A549 (cell line): ENCODE measurements around the gene ELAVL1. TPM values are rescaled to one million over a fixed set of nuclear protein-coding genes. Genes with fewer than 3 reads are reported as not detected.

ENCODE experiments used
- ATAC-seq, 2 experiments: fragments of 200-7000 bp in 1 of 2; fragments of >200 bp in 1 of 2; cut with Nextera tagmentation in 1 of 2; cut with Tn5 transposase in 1 of 2; 3 replicates each; pipeline versions ENCODE4 v1.8.0 to v1.9.1; 2018 to 2020; ENCODE audit warnings: mild to moderate bottlenecking in 1 of 2, moderate library complexity in 1 of 2
- CTCF ChIA-PET: fragments of 300-600 bp; sonication (Branson Sonifier 250); formaldehyde crosslinking; extraction: SDS; loops from one replicate; lab custom pipeline; 2021; ENCODE audit warnings: antibody characterized with exemption, inconsistent platforms; lab: Yijun Ruan, JAX
- POLR2A ChIA-PET: fragments of 350-600 bp; formaldehyde crosslinking; extraction: SDS; loops from one replicate; lab custom pipeline; 2021; ENCODE audit warnings: antibody characterized with exemption, inconsistent platforms; lab: Yijun Ruan, JAX
- DNase-seq, 2 experiments: peaks; one replicate each; pipeline versions ENCODE4 v3.0.0 to v3.0.0-alpha.2; 2011 to 2016; ENCODE audit warnings: low read depth in 1 of 2, low spot score in 1 of 2
- FAIRE-seq: peaks from 2 replicates; lab custom pipeline; 2011; peaks lifted over from hg19 to GRCh38; lab: Jason Lieb, UNC
- H3K27ac ChIP-seq, 2 experiments: fragments of >200 bp; sonication (Bioruptor Twin); formaldehyde crosslinking; 3 replicates each; pipeline ENCODE4 v1.5.1; 2016 to 2017
- H3K4me1 ChIP-seq: fragments of >200 bp; sonication (Bioruptor Twin); formaldehyde crosslinking; 3 replicates; pipeline ENCODE4 v1.6.1; 2016
- H3K4me2 ChIP-seq: fragments of >200 bp; sonication (Bioruptor Twin); formaldehyde crosslinking; 3 replicates; pipeline ENCODE4 v1.6.1; 2016
- H3K4me3 ChIP-seq: fragments of >200 bp; sonication (Bioruptor Twin); formaldehyde crosslinking; 3 replicates; pipeline ENCODE4 v1.5.1; 2016
- H3K9me3 ChIP-seq: fragments of >200 bp; sonication (Bioruptor Twin); formaldehyde crosslinking; 3 replicates; pipeline ENCODE4 v1.6.1; 2016
- CEBPB ChIP-seq, 2 experiments: fragments of >200 bp in 1 of 2; sonication (Bioruptor Twin) in 1 of 2; formaldehyde crosslinking in 1 of 2; IDR thresholded peaks; 2 replicates each; pipeline ENCODE4 v1.6.1; 2012 to 2016
- CHD2 ChIP-seq: fragments of 150-350 bp; IDR thresholded peaks from 2 replicates; pipeline ENCODE4 v1.6.1; 2014; ENCODE audit warnings: low read length; ENCODE audit not compliant: partially characterized antibody
- FOSL2 ChIP-seq, 2 experiments: fragments of 450-650 bp in 1 of 2; fragments of >200 bp in 1 of 2; sonication (Bioruptor Twin) in 1 of 2; formaldehyde crosslinking; IDR thresholded peaks; 2 replicates each; pipeline versions ENCODE4 v1.5.0 to v1.6.1; 2016 to 2020; ENCODE audit warnings: mild to moderate bottlenecking in 1 of 2, moderate library complexity in 1 of 2
- HOXB13 ChIP-seq: fragments of 250-450 bp; sonication (Bioruptor Pico); IDR thresholded peaks from 2 replicates; pipeline ENCODE4 v1.5.0; 2020; ENCODE audit warnings: low read depth, mild to moderate bottlenecking, moderate library complexity
- JUNB ChIP-seq: fragments of >200 bp; sonication (Bioruptor Twin); formaldehyde crosslinking; IDR thresholded peaks from 2 replicates; pipeline ENCODE4 v1.6.1; 2016
- MAFK ChIP-seq: fragments of 450-650 bp; IDR thresholded peaks from 2 replicates; pipeline ENCODE4 v1.6.1; 2014; ENCODE audit not compliant: partially characterized antibody
- NFE2L2 ChIP-seq: fragments of 150-350 bp; conservative IDR thresholded peaks from 2 replicates; pipeline ENCODE4 v1.6.1; 2014; ENCODE audit warnings: low read length
- PBX3 ChIP-seq: IDR thresholded peaks from 2 replicates; pipeline ENCODE4 v1.6.1; 2012
- RAD21 ChIP-seq, 2 experiments: fragments of >200 bp in 1 of 2; sonication (Bioruptor Twin) in 1 of 2; formaldehyde crosslinking in 1 of 2; IDR thresholded peaks in 1 of 2; conservative IDR thresholded peaks in 1 of 2; 2 replicates in 1 of 2; 3 replicates in 1 of 2; pipeline ENCODE4 v1.6.1; 2012 to 2018; ENCODE audit warnings: inconsistent platforms in 1 of 2
- RARB ChIP-seq: fragments of 250-450 bp; sonication (Bioruptor Pico); IDR thresholded peaks from 2 replicates; pipeline ENCODE4 v1.8.0; 2021; ENCODE audit warnings: mild to moderate bottlenecking, moderate library complexity
- RCOR1 ChIP-seq: fragments of 150-350 bp; IDR thresholded peaks from 2 replicates; pipeline ENCODE4 v1.6.1; 2014; ENCODE audit warnings: antibody characterized with exemption, low read length, low read depth
- TP53 ChIP-seq: fragments of 250-450 bp; sonication (Bioruptor Pico); IDR thresholded peaks from 2 replicates; pipeline ENCODE4 v1.5.0; 2021; ENCODE audit warnings: mild to moderate bottlenecking, moderate library complexity
- USF2 ChIP-seq: fragments of 450-650 bp; IDR thresholded peaks from 2 replicates; pipeline ENCODE4 v1.6.1; 2014; ENCODE audit warnings: antibody characterized with exemption
- ZFP36 ChIP-seq: fragments of 450-650 bp; IDR thresholded peaks from 2 replicates; pipeline ENCODE4 v1.6.1; 2014; ENCODE audit warnings: borderline replicate concordance; ENCODE audit not compliant: partially characterized antibody
- WGBS: methylation state at CpG from one replicate; pipeline ENCODE4 v1.1.6; 2017; ENCODE audit errors: missing lambda C conversion rate; 5-methylcytosine and 5-hydroxymethylcytosine counted together
- polyA plus RNA-seq, 4 experiments: library from polyadenylated mRNA; depleted of rRNA in 3 of 4; stranded (reverse); fragments of >200 nt; fragmentation: RNase III in 1 of 4; extraction: RNeasy Plus Mini Kit Qiagen cat#74134 plus additional on column Dnase treatment in 1 of 4; gene quantifications; 2 replicates in 3 of 4; 3 replicates in 1 of 4; pipeline ENCODE4 v1.2.3, GENCODE V29; 2011 to 2017
- TF ChIP-seq, protein P1 (sequence below): fragments of >200 bp; sonication (Bioruptor Twin); formaldehyde crosslinking; IDR thresholded peaks from 3 replicates; pipeline ENCODE4 v1.5.1; 2016
- TF ChIP-seq, protein P2 (sequence below): fragments of 150-350 bp; IDR thresholded peaks from 2 replicates; pipeline ENCODE4 v1.6.1; 2014; ENCODE audit warnings: low read depth, mild to moderate bottlenecking, low read length

ELAVL1 gene
- polyA plus RNA-seq, 2 of the 4 experiments (the other 2 are of a cell fraction) = 39.3 to 55.6 TPM

GRCh38 chr19:7987114-7987768 lies 18.2 kb downstream of the ELAVL1 start:
- FAIRE-seq = no peak
- POLR2A ChIA-PET = interaction anchor here (1.0 kb wide), 1 partner anchor 19 kb away, joined by 3 read pairs; the partner anchor contains the start of gene ELAVL1

GRCh38 chr19:7986321-7987113 lies 18.9 kb downstream of the ELAVL1 start:
- Histone ChIP-seq H3K9me3 (no peaks in the 10 kb centered on the region), H3K4me1 (peaks cover 38% of the 10 kb centered on the region), H3K27ac (peak overlapping the region in 1 of 2 experiments; percentile 73; a peak in 3 of 6 replicates), H3K4me2 (peak overlapping the region; percentile 67), H3K4me3 (no peak overlapping the region)
- WGBS = 73% methylated on average over 21 of the region's 23 CpGs
- POLR2A ChIA-PET = no interaction called here
- FAIRE-seq = no peak
- ATAC-seq = peak; percentile 63 to 77; a peak in 5 of 6 replicates
- DNase-seq = peak in 1 of 2 experiments; percentile 35
- no peak for TF ChIP-seq FOSL2 (IDR thresholded peaks at IDR 0.05)
- TF ChIP-seq FOSL2 (CRISPR knock-in tag; IDR thresholded peaks at IDR 0.05) = peak; percentile 67
- TF ChIP-seq MAFK = no peak
- CTCF ChIA-PET = interaction anchor here (2.2 to 6.8 kb wide), 3 partner anchors 15 to 43 kb away, joined by 8 to 34 read pairs (median 31); partner anchors contain the start of gene TIMM44

More at GRCh38 chr19:7987114-7987768, 18.2 kb downstream of the ELAVL1 start:
- Histone ChIP-seq H3K9me3 (no peaks in the 10 kb centered on the region), H3K4me3 (no peak overlapping the region), H3K4me1 (peaks cover 38% of the 10 kb centered on the region), H3K27ac (peak overlapping the region; percentile 43 to 73; a peak in 3 of 6 replicates), H3K4me2 (peak overlapping the region; percentile 67)
- DNase-seq = no peak
- CTCF ChIA-PET = interaction anchor here (1.6 to 6.8 kb wide), 4 partner anchors 15 to 43 kb away, joined by 3 to 34 read pairs (median 20); partner anchors contain the start of gene TIMM44
- TF ChIP-seq PBX3 (no peak), JUNB (no peak)
- WGBS = 48% methylated on average over 12 of the region's 17 CpGs
- ATAC-seq = peak; percentile 35 to 61; a peak in 4 of 6 replicates

DNA sequence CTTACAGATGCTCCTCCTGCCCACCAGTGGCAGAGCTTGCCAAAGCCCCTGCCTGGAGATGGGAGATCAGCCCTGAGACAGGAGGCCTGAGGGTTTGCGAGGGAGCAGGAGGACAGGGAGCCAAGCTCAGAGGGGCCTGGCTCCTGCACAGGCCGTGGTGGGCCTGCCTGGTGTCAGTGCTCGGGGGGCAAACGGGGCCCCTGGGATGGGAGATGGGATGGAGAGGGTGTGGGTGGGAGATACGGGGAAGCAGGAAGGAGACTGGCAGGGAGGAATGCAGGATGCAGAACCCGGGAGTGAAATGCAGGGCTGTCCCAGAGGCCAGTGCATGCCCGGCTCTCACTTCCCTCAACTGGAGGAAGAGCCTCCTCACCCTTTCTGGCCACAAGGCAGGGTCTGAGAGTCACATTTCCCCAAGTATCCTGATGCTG lies 19.9 kb downstream of the ELAVL1 start:
- CTCF ChIA-PET = interaction anchor here (0.8 to 2.8 kb wide), 4 partner anchors 10 to 17 kb away, joined by 3 to 11 read pairs (median 6); no protein-coding TSS in a partner anchor
- Histone ChIP-seq H3K4me2 (no peak overlapping the region), H3K4me3 (no peak overlapping the region), H3K4me1 (peaks cover 38% of the 10 kb centered on the region), H3K9me3 (no peaks in the 10 kb centered on the region), H3K27ac (no peak overlapping the region)
- 93% methylated on average over 7 of the region's 7 CpGs for WGBS
- TF ChIP-seq NFE2L2 = no peak
- DNase-seq (no peak), ATAC-seq (no peak), FAIRE-seq (no peak)
- POLR2A ChIA-PET = no interaction called here

DNA sequence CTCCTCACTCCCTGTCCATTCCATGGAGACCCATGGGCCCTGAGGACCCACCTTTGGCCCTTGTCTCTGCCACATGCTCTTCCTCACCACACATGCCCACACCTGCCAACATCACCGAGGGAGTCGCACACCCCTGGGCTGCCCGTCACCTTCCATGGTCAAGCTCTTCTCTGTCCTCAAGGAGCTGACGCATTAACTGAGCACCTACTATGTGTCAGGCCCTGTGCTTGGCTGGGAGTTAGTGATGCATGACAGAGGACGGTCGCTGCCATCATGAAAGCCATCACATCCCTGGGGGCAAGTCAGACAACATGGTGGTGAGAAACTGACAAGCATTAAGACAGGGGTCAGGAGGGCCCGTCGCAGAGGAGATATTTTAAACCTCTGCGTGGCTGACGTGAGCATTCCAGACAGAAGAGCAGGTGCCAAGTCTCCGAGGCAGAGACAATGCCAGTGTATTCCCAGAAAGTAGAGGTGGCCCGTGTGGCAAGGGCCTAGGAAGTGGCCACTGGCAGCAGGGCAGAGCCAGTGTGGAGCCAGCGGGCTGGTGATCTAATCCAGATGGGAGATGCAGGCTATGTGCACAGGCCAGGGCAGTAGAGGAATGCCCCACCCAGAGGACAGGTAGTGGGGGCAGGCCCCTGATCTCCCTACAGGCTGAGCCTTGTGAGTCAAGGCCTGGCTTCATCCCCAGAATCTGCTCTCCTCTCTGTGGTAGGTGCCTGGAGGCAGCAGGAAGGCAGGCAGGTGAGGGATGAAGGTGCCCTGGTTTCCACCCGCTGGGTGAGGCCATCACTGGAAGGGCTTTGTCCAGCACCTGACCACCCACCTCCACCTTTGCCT lies 21.2 kb downstream of the ELAVL1 start:
- Histone ChIP-seq H3K9me3 (no peaks in the 10 kb centered on the region), H3K27ac (no peak overlapping the region), H3K4me1 (peaks cover 30% of the 10 kb centered on the region), H3K4me3 (no peak overlapping the region), H3K4me2 (no peak overlapping the region)
- ChIA-PET POLR2A (no interaction called here), CTCF (interaction anchor here (1.6 to 2.8 kb wide), 2 partner anchors 13 to 18 kb away, joined by 8 to 11 read pairs; no protein-coding TSS in a partner anchor)
- no peak for TF ChIP-seq RAD21 (conservative IDR thresholded peaks at IDR 0.05 in 1 of 2, IDR thresholded peaks at IDR 0.05 in 1 of 2)
- no peak for TF ChIP-seq ZFP36
- TF ChIP-seq RARB = no peak
- TF ChIP-seq, protein P1, sequence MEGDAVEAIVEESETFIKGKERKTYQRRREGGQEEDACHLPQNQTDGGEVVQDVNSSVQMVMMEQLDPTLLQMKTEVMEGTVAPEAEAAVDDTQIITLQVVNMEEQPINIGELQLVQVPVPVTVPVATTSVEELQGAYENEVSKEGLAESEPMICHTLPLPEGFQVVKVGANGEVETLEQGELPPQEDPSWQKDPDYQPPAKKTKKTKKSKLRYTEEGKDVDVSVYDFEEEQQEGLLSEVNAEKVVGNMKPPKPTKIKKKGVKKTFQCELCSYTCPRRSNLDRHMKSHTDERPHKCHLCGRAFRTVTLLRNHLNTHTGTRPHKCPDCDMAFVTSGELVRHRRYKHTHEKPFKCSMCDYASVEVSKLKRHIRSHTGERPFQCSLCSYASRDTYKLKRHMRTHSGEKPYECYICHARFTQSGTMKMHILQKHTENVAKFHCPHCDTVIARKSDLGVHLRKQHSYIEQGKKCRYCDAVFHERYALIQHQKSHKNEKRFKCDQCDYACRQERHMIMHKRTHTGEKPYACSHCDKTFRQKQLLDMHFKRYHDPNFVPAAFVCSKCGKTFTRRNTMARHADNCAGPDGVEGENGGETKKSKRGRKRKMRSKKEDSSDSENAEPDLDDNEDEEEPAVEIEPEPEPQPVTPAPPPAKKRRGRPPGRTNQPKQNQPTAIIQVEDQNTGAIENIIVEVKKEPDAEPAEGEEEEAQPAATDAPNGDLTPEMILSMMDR = no peak
- no peak for TF ChIP-seq CEBPB (IDR thresholded peaks at IDR 0.05)
- no peak for TF ChIP-seq HOXB13
- TF ChIP-seq RCOR1 = no peak
- TF ChIP-seq USF2 = no peak
- TF ChIP-seq TP53 (CRISPR knock-in tag) = no peak
- TF ChIP-seq, protein P2, sequence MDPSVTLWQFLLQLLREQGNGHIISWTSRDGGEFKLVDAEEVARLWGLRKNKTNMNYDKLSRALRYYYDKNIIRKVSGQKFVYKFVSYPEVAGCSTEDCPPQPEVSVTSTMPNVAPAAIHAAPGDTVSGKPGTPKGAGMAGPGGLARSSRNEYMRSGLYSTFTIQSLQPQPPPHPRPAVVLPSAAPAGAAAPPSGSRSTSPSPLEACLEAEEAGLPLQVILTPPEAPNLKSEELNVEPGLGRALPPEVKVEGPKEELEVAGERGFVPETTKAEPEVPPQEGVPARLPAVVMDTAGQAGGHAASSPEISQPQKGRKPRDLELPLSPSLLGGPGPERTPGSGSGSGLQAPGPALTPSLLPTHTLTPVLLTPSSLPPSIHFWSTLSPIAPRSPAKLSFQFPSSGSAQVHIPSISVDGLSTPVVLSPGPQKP = no peak
- TF ChIP-seq CHD2 = no peak
- no peak for TF ChIP-seq JUNB
- DNase-seq (no peak), FAIRE-seq (no peak), ATAC-seq (no peak)
- 91% methylated on average over 14 of the region's 14 CpGs for WGBS
